H9 (cell line): ENCODE data around the gene UNC80. TPM values are rescaled to one million over a fixed set of nuclear protein-coding genes. Genes with fewer than 3 reads are reported as not detected.

ENCODE experiments used
- DNase-seq: peaks from one replicate; pipeline ENCODE4 v3.0.0-alpha.2; 2017
- H2AFZ ChIP-seq: one replicate; pipeline ENCODE4 v1.6.1; 2013; ENCODE audit warnings: mild to moderate bottlenecking, low read length, control low read depth, moderate library complexity
- H2AK5ac ChIP-seq: 2 replicates; pipeline ENCODE4 v1.6.1; 2013; ENCODE audit warnings: low read length, control low read depth, mixed read lengths; ENCODE audit not compliant: insufficient read length
- H2BK120ac ChIP-seq: one replicate; pipeline ENCODE4 v1.6.1; 2013; ENCODE audit warnings: low read depth, mild to moderate bottlenecking, low read length, control low read depth, inconsistent platforms; ENCODE audit not compliant: poor library complexity, severe bottlenecking
- H2BK12ac ChIP-seq: 2 replicates; pipeline ENCODE4 v1.6.1; 2013; ENCODE audit warnings: low read length, control low read depth, mixed read lengths, low read depth; ENCODE audit not compliant: insufficient read length
- H2BK15ac ChIP-seq: 2 replicates; pipeline ENCODE4 v1.6.1; 2013; ENCODE audit warnings: low read depth, low read length, control low read depth
- H2BK20ac ChIP-seq: one replicate; pipeline ENCODE4 v1.6.1; 2013; ENCODE audit warnings: low read depth, mild to moderate bottlenecking, low read length, control low read depth, inconsistent platforms; ENCODE audit not compliant: poor library complexity, severe bottlenecking
- H2BK5ac ChIP-seq: 2 replicates; pipeline ENCODE4 v1.6.1; 2013; ENCODE audit warnings: low read length, control low read depth, mixed read lengths; ENCODE audit not compliant: insufficient read length
- H3K14ac ChIP-seq: 2 replicates; pipeline ENCODE4 v1.6.1; 2013; ENCODE audit warnings: low read length, control low read depth; ENCODE audit not compliant: insufficient read depth
- H3K18ac ChIP-seq: 2 replicates; pipeline ENCODE4 v1.6.1; 2013; ENCODE audit warnings: low read depth, mild to moderate bottlenecking, mixed read lengths, low read length, control low read depth; ENCODE audit not compliant: insufficient read length
- H3K23ac ChIP-seq: 2 replicates; pipeline ENCODE4 v1.6.1; 2013; ENCODE audit warnings: low read length, control low read depth, mixed read lengths, low read depth; ENCODE audit not compliant: insufficient read length
- H3K23me2 ChIP-seq: 2 replicates; pipeline ENCODE4 v1.6.1; 2013; ENCODE audit warnings: low read depth, mild to moderate bottlenecking, mixed read lengths, low read length, control low read depth; ENCODE audit not compliant: insufficient read length, poor library complexity, severe bottlenecking
- H3K27ac ChIP-seq: 2 replicates; pipeline ENCODE4 v1.5.1; 2013; ENCODE audit warnings: low read length, control low read depth, mixed read lengths, low read depth; ENCODE audit not compliant: insufficient read length
- H3K27me3 ChIP-seq: 2 replicates; pipeline ENCODE4 v1.6.1; 2013; ENCODE audit warnings: low read length, control low read depth, inconsistent platforms; ENCODE audit not compliant: insufficient read depth
- H3K4ac ChIP-seq: 2 replicates; pipeline ENCODE4 v1.6.1; 2013; ENCODE audit warnings: low read depth, mild to moderate bottlenecking, control low read depth, inconsistent platforms, low read length, moderate library complexity
- H3K4me1 ChIP-seq: 2 replicates; pipeline ENCODE4 v1.6.1; 2013; ENCODE audit warnings: low read length, control low read depth, inconsistent platforms; ENCODE audit not compliant: insufficient read depth
- H3K4me2 ChIP-seq: 2 replicates; pipeline ENCODE4 v1.6.1; 2013; ENCODE audit warnings: low read length, control low read depth, mixed read lengths; ENCODE audit not compliant: insufficient read length, insufficient read depth
- H3K56ac ChIP-seq: 2 replicates; pipeline ENCODE4 v1.6.1; 2013; ENCODE audit warnings: low read depth, mild to moderate bottlenecking, mixed read lengths, low read length, control low read depth; ENCODE audit not compliant: insufficient read length
- H3K79me1 ChIP-seq: 2 replicates; pipeline ENCODE4 v1.6.1; 2013; ENCODE audit warnings: low read depth, mild to moderate bottlenecking, moderate library complexity, low read length, control low read depth, inconsistent platforms; ENCODE audit not compliant: insufficient read depth, poor library complexity, severe bottlenecking
- H3K79me2 ChIP-seq: 2 replicates; pipeline ENCODE4 v1.6.1; 2013; ENCODE audit warnings: low read length, control low read depth, inconsistent platforms; ENCODE audit not compliant: insufficient read depth
- H3K9ac ChIP-seq: 2 replicates; pipeline ENCODE4 v1.6.1; 2013; ENCODE audit warnings: low read length, control low read depth, mixed read lengths; ENCODE audit not compliant: insufficient read length; ENCODE audit errors: extremely low read depth
- H3K9me3 ChIP-seq: one replicate; pipeline ENCODE4 v1.6.1; 2013; ENCODE audit warnings: low read depth, low read length, inconsistent platforms; ENCODE audit not compliant: control insufficient read depth
- H3T11ph ChIP-seq: one replicate; pipeline ENCODE4 v1.6.1; 2013; ENCODE audit warnings: mild to moderate bottlenecking, low read length, control low read depth, inconsistent platforms
- H4K20me1 ChIP-seq: one replicate; pipeline ENCODE4 v1.6.1; 2013; ENCODE audit not compliant: control insufficient read depth, insufficient read length, insufficient read depth
- H4K5ac ChIP-seq: 2 replicates; pipeline ENCODE4 v1.6.1; 2013; ENCODE audit warnings: low read depth, mild to moderate bottlenecking, mixed read lengths, low read length, control low read depth; ENCODE audit not compliant: insufficient read length
- H4K8ac ChIP-seq: replicated peaks from 2 replicates; pipeline ENCODE4 v1.6.1; 2013; ENCODE audit warnings: low read length, control low read depth, mixed read lengths, low read depth; ENCODE audit not compliant: insufficient read length
- H4K91ac ChIP-seq: 2 replicates; pipeline ENCODE4 v1.6.1; 2013; ENCODE audit warnings: low read depth, mild to moderate bottlenecking, moderate library complexity, mixed read lengths, low read length, control low read depth; ENCODE audit not compliant: insufficient read length
- H3K27ac Mint-ChIP-seq, 3 experiments: 2 replicates in 2 of 3; 3 replicates in 1 of 3; pipeline ENCODE4 v1.8.0; 2020 to 2021; ENCODE audit warnings: mixed read lengths in 3 of 3, mild to moderate bottlenecking in 1 of 3, moderate library complexity in 1 of 3
- H3K27me3 Mint-ChIP-seq: 2 replicates; pipeline ENCODE4 v1.8.0; 2021; ENCODE audit warnings: low read depth, mild to moderate bottlenecking, moderate library complexity, mixed read lengths
- H3K36me3 Mint-ChIP-seq, 3 experiments: 2 replicates in 2 of 3; 3 replicates in 1 of 3; pipeline ENCODE4 v1.8.0; 2020 to 2021; ENCODE audit warnings: low read depth in 3 of 3, mixed read lengths in 3 of 3; ENCODE audit not compliant: insufficient read depth in 1 of 3
- H3K4me1 Mint-ChIP-seq, 2 experiments: 2 replicates each; pipeline ENCODE4 v1.8.0; 2020; ENCODE audit warnings: mixed read lengths in 2 of 2
- H3K4me3 Mint-ChIP-seq, 2 experiments: 2 replicates in 1 of 2; 3 replicates in 1 of 2; pipeline ENCODE4 v1.8.0; 2020 to 2021; ENCODE audit warnings: mild to moderate bottlenecking in 2 of 2, mixed read lengths in 2 of 2, moderate library complexity in 1 of 2
- H3K9me3 Mint-ChIP-seq, 2 experiments: 2 replicates in 1 of 2; 3 replicates in 1 of 2; pipeline ENCODE4 v1.8.0; 2020; ENCODE audit warnings: mild to moderate bottlenecking in 2 of 2, mixed read lengths in 2 of 2, moderate library complexity in 1 of 2
- CTCF ChIP-seq: fragments of 200-600 bp; sonication (generic); conservative IDR thresholded peaks from 3 replicates; pipeline ENCODE4 v1.8.0; 2021; ENCODE audit warnings: antibody characterized with exemption, mild to moderate bottlenecking
- WGBS: extraction: QIAGEN DNeasy Blood & Tissue Kit; methylation state at CpG from one replicate; pipeline ENCODE4 v1.1.7; 2013; ENCODE audit warnings: missing lambda C conversion rate, low lambda C conversion rate, mixed read lengths; ENCODE audit not compliant: insufficient read length; ENCODE audit errors: extremely low coverage; 5-methylcytosine and 5-hydroxymethylcytosine counted together
- total RNA-seq: library from RNA; stranded (reverse); gene quantifications from 2 replicates; pipeline ENCODE4 v1.2.1, GENCODE V29; 2021

UNC80 gene
- total RNA-seq, 1 experiment from 2014 or later: 0.52 TPM

- Histone ChIP-seq H2AFZ (no peak overlapping the region), H2BK15ac (no peak overlapping the region), H2BK120ac (no peak overlapping the region), H4K91ac (no peak overlapping the region), H3K23me2 (no peaks in the 10 kb centered on the region), H2AK5ac (no peak overlapping the region), H2BK20ac (no peak overlapping the region), H2BK5ac (no peak overlapping the region), H3K27ac (no peak overlapping the region), H3T11ph (no peak overlapping the region), H3K4me2 (no peak overlapping the region), H3K9me3 (no peaks in the 10 kb centered on the region), H3K4ac (no peak overlapping the region), H3K23ac (no peak overlapping the region), H4K8ac (no peak overlapping the region), H3K18ac (no peak overlapping the region), H3K79me2 (no peaks in the 10 kb centered on the region), H3K9ac (no peak overlapping the region), H3K56ac (no peak overlapping the region), H4K20me1 (no peaks in the 10 kb centered on the region), H4K5ac (no peak overlapping the region), H2BK12ac (no peak overlapping the region), H3K14ac (no peak overlapping the region), H3K79me1 (no peaks in the 10 kb centered on the region), H3K4me1 (no peaks in the 10 kb centered on the region), H3K27me3 (peaks cover 38% of the 10 kb centered on the region)
- no CpG with 5 or more reads among the region's 3 CpGs for WGBS
- no peak for TF ChIP-seq CTCF
- no peaks in the 10 kb centered on the region; a peak in 3 of 7 replicates for H3K36me3 Mint-ChIP-seq
- peaks cover 10 to 18% of the 10 kb centered on the region in 2 experiments; a peak in 4 of 5 replicates for H3K9me3 Mint-ChIP-seq
- peaks cover 12 to 22% of the 10 kb centered on the region in 2 experiments for H3K4me1 Mint-ChIP-seq
- H3K27ac Mint-ChIP-seq: no peak overlapping the region
- H3K27me3 Mint-ChIP-seq: peaks cover 68% of the 10 kb centered on the region
- DNase-seq: no peak
- no peak overlapping the region for H3K4me3 Mint-ChIP-seq
These were observed 18.6 kb upstream of the UNC80 start for GRCh38 chr2:209753020-209753419.
